HepG2 (cell line): ENCODE results near the gene HOXA6. TPM values are rescaled to one million over a fixed set of nuclear protein-coding genes. Genes with fewer than 3 reads are reported as not detected.

Experiments used
- ATF2 ChIP-seq: sonication (generic); formaldehyde crosslinking; IDR thresholded peaks from 2 replicates; pipeline ENCODE4 v1.4.0; 2020; ENCODE audit warnings: missing genetic modification reagents
- CERS6 ChIP-seq: sonication (generic); formaldehyde crosslinking; IDR thresholded peaks from 2 replicates; pipeline ENCODE4 v1.5.0; 2020; ENCODE audit warnings: missing genetic modification reagents
- ETV6 ChIP-seq: sonication (generic); formaldehyde crosslinking; conservative IDR thresholded peaks from 2 replicates; pipeline ENCODE4 v1.4.0; 2020; ENCODE audit warnings: missing genetic modification reagents
- FOXA1 ChIP-seq, 2 experiments: fragments of 450-650 bp in 1 of 2; sonication (generic) in 1 of 2; formaldehyde crosslinking in 1 of 2; IDR thresholded peaks; 2 replicates each; pipeline versions ENCODE4 v1.4.0 to v1.6.1; 2016 to 2020; ENCODE audit warnings: missing genetic modification reagents in 1 of 2
- HIC2 ChIP-seq: sonication (generic); formaldehyde crosslinking; IDR thresholded peaks from 2 replicates; pipeline ENCODE4 v1.9.0; 2022; ENCODE audit warnings: low read depth, missing genetic modification reagents
- MEIS2 ChIP-seq: sonication (generic); formaldehyde crosslinking; IDR thresholded peaks from 2 replicates; pipeline ENCODE4 v1.9.0; 2021; ENCODE audit warnings: mild to moderate bottlenecking, missing genetic modification reagents
- MLLT10 ChIP-seq: sonication (generic); formaldehyde crosslinking; IDR thresholded peaks from 2 replicates; pipeline ENCODE4 v1.4.0; 2020; ENCODE audit warnings: missing genetic modification reagents
- MYC ChIP-seq: sonication (generic); formaldehyde crosslinking; IDR thresholded peaks from 2 replicates; pipeline ENCODE4 v1.9.0; 2021; ENCODE audit warnings: missing genetic modification reagents, borderline replicate concordance
- POLR2AphosphoS5 ChIP-seq: IDR thresholded peaks from 2 replicates; pipeline ENCODE4 v1.6.1; 2012; ENCODE audit warnings: low read depth, low read length
- POLR2G ChIP-seq: fragments of 200-400 bp; formaldehyde crosslinking; IDR thresholded peaks from 2 replicates; pipeline ENCODE4 v1.6.1; 2018; ENCODE audit warnings: mild to moderate bottlenecking, low read depth, low read length, moderate library complexity
- YEATS2 ChIP-seq: sonication (generic); formaldehyde crosslinking; IDR thresholded peaks from 2 replicates; pipeline ENCODE4 v1.4.0; 2020; ENCODE audit warnings: missing genetic modification reagents, borderline replicate concordance
- ZNF24 ChIP-seq: fragments of 450-650 bp; IDR thresholded peaks from 2 replicates; pipeline ENCODE4 v1.6.1; 2017; ENCODE audit warnings: antibody characterized with exemption, mild to moderate bottlenecking
- ZNF326 ChIP-seq: sonication (generic); formaldehyde crosslinking; IDR thresholded peaks from 2 replicates; pipeline ENCODE4 v1.4.0; 2020; ENCODE audit warnings: missing genetic modification reagents, borderline replicate concordance
- ZNF704 ChIP-seq: sonication (generic); formaldehyde crosslinking; IDR thresholded peaks from 2 replicates; pipeline ENCODE4 v1.8.1; 2023; ENCODE audit warnings: mild to moderate bottlenecking, inconsistent platforms, moderate library complexity, missing genetic modification reagents, borderline replicate concordance
- ZNF770 ChIP-seq: sonication (generic); formaldehyde crosslinking; IDR thresholded peaks from 2 replicates; pipeline ENCODE4 v1.5.0; 2020; ENCODE audit warnings: mild to moderate bottlenecking, missing genetic modification reagents
- polyA plus RNA-seq, 8 experiments: library from polyadenylated mRNA; depleted of rRNA in 3 of 8; stranded (reverse) in 7 of 8; unstranded in 1 of 8; fragments of >200 nt; fragmentation: Illumina TruSeq in 4 of 8; extraction: Trizol in 4 of 8; gene quantifications; 2 replicates each; pipeline versions ENCODE4 v1.2.1 to v1.2.3, GENCODE V29; 2011 to 2016; ENCODE audit warnings: low read depth in 4 of 8, missing spikeins in 1 of 8, mixed read lengths in 1 of 8; ENCODE audit not compliant: insufficient read depth in 1 of 8
- total RNA-seq, 5 experiments: library from RNA; depleted of rRNA; stranded (reverse); fragments of >200 nt; fragmentation: Illumina TruSeq; extraction: Trizol; gene quantifications; 2 replicates each; pipeline ENCODE4 v1.2.3, GENCODE V29; 2016; ENCODE audit warnings: low read depth in 1 of 5

The HOXA6 gene
- total and polyA plus RNA-seq, 2 of the 13 experiments (the other 11 are each of a cell fraction or from before 2014, with no cell fraction given) = 1.3 to 1.5 TPM

- TF ChIP-seq MYC (peak; percentile 15; the same call in 1 of the 2 replicates), POLR2G (no peak), ZNF770 (no peak), MLLT10 (CRISPR knock-in tag) (no peak), ATF2 (CRISPR knock-in tag) (no peak), HIC2 (no peak), ZNF704 (CRISPR knock-in tag) (0 out of 2 replicates have a peak, but pooled peaks have one; percentile 48), YEATS2 (0 out of 2 replicates have a peak, but pooled peaks have one; percentile 44), ZNF24 (no peak), POLR2AphosphoS5 (no peak), FOXA1 (IDR thresholded peaks at IDR 0.05) (no peak), FOXA1 (CRISPR knock-in tag; IDR thresholded peaks at IDR 0.05) (no peak), CERS6 (CRISPR knock-in tag) (no peak), ETV6 (CRISPR knock-in tag) (no peak), MEIS2 (CRISPR knock-in tag) (peak; percentile 57; the same call in 1 of the 2 replicates), ZNF326 (CRISPR knock-in tag) (no peak)
Measured at GRCh38 chr7:27160546-27161213, 13.1 kb upstream of the HOXA6 start (continued).
